ENCODE data around the gene KDR.

KDR gene

DNA sequence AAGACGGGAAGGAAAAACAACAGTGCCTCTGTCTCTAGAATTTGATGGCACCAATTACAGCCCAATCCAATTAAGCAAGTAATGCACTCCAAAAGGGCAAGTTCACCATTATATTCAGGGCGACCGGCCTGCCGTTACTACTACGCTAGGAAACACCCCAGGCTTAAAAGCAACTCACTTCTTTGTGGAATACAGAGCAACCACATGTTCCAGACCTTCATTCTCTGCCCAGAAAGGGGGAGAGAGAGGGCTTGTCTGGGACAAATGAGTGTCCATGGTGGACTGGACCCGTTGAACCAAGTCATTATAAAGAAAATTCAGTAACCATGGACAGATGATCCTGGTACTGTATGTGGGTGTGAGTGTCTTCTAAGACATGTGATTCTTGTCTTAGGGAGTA, 1.6 kb downstream of the KDR start:
- DNase-seq (ENCODE audit: low read depth): no peak

DNA sequence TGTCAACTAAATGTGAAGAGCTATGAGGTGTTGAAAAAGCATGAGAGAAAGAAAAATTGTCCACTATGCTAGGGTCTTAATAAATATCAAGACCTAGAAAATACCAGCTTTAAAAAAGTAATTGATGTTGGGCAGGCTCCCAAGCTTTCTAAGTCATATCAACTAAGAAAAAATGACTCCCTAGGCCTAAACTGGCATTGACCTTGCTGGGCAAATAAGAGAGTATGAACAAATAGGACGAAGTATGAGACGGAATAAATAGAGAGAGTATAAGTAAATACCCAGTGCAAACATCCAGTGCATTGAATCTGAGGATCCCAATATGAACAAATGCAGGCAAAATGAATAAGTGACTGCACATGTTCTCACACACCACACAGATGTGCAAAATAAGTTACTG, 3.2 kb downstream of the KDR start:
- DNase-seq (ENCODE audit: low read depth): no peak

DNA sequence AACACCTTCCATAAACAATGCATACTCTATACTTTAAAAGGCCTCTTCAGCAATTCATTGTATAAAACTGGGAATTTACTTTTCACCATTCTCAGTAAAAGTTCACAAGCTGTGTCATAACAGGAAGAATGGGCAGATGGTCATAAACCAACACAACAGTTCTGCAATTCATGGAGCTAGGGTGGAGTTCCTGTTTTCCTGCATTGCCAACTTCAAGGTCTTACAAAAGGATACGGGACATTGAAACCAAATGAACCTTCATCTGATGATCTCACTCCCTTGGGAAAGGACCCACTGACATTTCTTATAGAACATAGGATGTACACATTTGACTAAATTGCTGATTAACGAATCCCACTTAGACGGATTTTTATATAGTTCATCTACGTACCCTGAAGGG, 4.1 kb downstream of the KDR start:
- DNase-seq (ENCODE audit: low read depth): no peak

DNA sequence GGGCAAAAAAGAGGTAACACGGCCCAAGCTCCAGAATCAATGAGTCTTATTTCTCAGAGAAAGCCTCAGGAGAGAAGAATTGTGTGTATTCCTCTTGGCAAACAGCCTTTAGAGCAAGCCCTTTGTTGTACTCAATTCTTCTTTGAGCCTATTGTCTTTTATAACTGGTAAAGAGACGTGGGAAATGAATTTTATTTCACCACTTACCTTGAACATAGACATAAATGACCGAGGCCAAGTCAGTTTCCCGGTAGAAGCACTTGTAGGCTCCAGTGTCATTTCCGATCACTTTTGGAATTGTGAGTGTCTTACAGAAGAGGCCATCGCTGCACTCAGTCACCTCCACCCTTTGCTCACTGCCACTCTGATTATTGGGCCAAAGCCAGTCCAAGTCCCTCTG, 7.0 kb downstream of the KDR start:
- DNase-seq (ENCODE audit: low read depth): no peak

DNA sequence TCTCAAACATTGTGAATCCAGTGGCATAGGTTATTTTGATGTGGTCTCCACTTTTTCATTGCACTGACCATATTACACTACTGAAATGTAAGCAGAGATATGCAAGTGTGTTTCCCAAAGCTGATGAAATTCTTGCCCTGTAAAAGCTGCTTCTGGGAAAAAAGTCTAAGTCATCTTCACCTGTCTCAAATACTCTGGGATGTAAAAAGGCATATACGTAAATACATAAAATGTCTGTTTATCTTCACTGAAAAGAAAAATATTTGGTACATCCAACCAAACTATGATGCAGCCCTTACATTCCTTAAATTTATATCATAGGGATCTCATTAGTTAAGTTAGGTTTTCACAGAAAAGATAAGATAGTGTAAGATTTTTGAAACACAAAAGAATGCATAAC, 7.9 kb downstream of the KDR start:
- DNase-seq (ENCODE audit: low read depth): no peak

DNA sequence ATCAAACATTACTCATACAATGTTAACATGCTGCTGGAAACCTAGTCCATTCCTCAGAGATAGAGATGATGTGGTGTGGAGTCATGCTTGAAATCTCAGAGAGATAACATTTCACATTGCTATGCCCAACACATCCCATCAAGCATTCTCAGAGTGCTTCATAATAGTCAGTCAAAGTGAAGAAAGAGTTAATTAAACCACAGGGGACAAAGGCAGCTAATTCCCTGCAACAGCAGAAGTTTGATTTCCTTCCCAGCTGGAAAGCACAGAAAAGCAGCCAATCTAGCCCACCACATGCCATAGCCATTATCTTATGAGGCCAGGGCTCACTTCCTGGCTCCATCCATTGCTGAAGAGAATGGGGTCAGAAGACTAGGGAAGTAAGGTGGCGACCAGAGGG, 8.9 kb downstream of the KDR start:
- DNase-seq (ENCODE audit: low read depth): no peak

DNA sequence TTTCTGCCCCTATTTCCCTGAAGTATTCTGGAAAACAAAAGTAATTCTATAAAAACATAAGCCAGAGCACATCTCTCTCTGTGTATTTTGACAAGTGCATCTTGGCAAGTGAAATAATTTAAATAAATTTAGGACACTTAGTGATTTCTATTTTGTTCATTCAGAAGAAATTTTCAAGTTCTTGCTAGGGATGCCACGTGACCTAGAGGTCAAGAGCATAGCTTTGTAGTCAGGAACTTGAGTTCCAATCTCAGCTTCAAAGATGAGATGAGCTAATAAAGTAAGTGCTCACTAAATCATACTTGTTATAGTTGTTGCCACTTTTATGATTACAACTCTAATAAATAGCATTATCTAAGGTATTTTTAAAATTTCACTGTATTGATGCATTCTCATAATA, 13.8 kb downstream of the KDR start:
- no peak for DNase-seq (ENCODE audit: low read depth)

DNA sequence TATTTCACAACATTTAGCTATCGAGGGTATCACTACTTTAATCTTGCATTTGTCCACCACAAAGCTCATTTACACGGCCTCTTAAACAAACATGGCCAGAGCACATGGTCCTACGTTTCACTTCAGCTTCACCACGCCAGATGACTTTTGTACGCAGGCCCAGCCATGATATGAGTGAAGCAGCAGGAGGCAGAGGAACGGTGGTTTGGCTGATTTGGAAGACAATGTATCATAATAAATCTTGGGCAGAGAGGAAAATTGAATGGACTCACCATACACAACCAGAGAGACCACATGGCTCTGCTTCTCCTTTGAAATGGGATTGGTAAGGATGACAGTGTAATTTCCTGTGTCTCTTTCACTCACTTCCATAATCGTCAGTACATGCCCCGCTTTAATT, 15.3 kb downstream of the KDR start:
- no peak for DNase-seq (ENCODE audit: low read depth)

DNA sequence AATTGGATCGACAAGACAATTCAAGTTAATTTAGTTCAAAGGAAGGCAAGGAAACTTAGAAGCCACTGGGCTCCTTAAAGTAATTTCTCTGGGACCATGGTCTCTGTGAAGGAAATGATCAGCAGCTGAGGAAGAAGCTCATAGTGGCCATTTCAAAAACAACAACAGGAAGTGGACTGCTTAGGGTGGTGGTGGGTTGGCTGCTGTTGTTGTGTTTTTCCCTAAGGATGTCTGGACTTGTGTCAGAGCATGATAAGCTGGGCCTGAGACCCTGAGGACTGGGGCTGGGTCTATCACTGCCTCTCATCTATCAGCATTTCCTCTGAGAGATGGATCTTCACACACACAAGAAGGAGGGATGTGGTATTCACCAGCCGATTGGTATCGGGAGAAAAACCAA, 18.3 kb downstream of the KDR start:
- no peak for DNase-seq (ENCODE audit: low read depth)

DNA sequence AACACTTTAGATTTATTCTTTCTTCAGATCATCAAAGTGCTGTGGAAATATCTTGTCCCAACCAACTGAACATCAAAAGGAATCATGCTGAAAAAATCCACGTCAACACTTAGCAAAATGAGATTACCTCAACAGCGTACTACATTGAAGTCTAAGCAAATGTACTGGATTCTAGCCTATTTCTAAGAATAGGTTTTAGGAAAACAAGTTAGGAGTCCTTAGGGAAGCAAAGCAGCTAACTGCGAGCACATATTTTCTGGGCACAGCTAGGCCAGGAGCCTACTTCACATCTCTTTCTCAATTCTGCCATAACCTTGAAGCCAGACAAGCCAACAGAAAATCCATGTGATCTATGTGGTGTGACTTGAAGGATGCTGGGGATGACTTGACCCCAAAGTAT, 22.2 kb downstream of the KDR start:
- DNase-seq (ENCODE audit: low read depth): no peak

DNA sequence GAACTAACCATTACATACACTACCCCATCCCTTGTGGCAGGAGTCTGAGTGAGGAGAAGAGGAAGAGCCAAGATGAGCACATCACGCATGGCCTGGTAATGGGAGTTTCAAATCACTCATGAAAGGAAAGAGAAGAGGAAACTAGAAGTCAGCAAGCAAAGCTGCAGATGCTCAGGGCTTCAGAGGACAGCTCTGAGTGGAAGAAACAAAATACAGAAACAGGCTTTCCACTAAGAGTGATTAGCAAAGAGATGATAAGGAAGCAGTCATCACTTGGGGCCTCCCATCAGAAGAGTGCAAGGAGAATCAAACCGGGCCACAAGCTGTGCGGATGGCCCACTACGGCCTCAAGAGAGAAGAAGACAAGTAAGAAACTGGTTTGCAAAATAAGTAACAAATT, 25.6 kb downstream of the KDR start:
- no peak for DNase-seq (ENCODE audit: low read depth)

DNA sequence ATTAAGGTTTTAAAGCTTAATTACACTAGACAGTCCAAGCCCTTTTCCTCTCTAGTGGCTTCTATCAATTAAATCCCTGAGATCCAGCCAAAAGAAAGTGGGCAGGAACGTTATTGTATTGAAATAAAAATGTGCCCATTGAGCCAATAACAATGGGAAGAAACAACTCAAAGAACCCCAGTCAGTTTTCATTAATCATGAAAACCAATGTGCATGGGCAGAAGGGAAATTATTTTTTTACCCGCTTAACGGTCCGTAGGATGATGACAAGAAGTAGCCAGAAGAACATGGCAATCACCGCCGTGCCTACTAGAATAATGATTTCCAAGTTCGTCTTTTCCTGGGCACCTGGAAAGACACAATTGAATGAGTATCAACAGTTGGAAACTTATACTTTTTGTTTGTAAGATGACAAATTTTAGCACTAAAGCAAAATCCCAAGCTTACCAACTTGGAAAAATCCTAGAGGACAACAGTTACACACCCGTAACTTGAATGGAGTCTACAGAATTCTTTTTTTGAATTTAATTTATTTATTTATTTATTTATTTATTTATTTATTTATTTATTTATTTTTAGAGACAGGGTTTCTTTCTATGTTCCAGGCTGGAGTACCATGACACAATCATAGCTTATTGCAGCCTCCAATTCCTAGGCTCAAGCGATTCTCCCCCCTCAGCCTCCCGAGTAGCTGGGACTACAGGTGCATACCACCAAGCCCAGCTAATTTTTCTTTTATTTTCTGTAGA, 26.8 kb downstream of the KDR start:
- DNase-seq (ENCODE audit: low read depth): no peak

DNA sequence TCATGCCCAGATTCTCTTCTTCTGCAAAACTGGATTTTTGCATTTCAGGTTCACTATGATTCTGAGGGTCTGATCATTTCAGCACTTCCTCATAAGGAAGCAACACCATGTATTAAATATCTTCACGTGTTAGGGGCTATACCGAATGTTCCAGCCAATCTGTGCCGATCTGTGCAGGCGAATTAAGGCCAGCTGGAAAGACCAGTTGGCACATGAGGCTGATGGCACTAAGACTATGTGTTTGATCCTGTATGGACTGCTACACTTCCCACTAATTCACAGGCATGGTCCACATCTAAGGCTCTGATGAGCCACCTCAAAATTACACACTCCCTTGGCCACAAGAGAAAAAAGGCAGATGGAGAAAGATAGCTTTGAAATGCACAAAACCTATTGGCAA, 28.8 kb downstream of the KDR start:
- no peak for DNase-seq (ENCODE audit: low read depth)

DNA sequence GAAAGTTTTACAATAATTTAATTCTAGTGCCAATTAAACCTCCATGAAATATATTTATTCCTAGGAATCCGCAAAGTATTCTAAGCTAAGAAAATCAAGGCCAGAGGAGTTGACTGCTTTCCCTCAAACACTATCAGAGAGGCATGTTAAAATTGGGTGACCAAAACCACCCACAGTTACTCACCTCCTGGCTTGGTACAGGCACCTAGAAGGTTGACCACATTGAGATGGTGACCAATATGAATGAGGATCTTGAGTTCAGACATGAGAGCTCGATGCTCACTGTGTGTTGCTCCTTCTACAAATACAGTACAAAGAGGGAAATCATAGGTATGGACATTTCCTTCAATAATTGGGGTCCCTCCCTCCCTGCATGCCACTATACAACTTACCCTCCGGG, 29.4 kb downstream of the KDR start:
- no peak for DNase-seq (ENCODE audit: low read depth)

DNA sequence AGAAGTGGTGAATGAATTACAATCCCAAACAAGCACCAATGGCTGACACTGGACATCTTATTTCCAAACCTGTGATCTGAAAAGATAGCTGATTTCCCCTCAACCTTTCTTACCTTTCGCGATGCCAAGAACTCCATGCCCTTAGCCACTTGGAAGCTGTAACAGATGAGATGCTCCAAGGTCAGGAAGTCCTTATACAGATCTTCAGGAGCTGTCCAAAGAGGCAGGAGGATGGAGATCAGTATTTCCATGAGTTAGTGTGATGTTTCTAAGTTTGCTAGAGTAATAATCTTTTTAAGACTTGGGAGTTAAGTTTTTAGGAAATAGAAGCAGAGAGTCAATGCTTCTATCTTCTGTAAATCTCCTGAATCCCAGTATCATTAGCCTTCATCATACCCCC, 32.9 kb downstream of the KDR start:
- DNase-seq (ENCODE audit: low read depth): no peak

DNA sequence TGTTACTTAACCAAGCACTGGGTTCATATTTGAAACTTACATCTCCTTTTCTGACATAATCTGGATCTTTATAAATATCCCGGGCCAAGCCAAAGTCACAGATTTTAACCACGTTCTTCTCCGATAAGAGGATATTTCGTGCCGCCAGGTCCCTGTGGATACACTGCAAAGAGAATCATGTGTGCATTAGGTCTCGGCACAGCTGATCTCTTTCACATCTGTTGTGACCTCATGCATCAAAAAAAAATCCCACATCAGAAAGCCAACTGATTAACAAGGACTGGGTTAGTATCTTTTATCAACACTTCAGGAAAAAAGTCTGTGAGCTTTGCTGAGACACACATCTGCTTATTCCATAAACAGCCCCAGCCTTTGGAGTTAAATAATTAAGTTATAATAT, 35.5 kb downstream of the KDR start:
- DNase-seq (ENCODE audit: low read depth): no peak

DNA sequence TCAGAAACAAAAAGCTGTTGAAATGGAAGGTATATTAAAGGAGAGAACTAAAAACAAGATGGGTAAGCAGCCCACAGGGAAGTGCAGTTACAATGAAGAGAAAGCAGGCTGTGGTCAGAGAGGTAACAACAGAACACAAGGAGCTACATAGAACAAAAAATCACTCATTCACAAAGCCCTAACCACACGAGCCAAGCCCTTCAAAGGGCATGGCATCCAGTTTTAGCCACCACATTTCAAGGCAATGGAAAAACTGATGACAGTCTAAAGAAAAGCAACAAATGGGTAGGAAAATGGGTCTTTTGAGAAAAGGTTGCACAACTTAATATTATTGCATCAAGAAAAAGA, 37.5 kb downstream of the KDR start:
- no peak for DNase-seq (ENCODE audit: low read depth)

DNA sequence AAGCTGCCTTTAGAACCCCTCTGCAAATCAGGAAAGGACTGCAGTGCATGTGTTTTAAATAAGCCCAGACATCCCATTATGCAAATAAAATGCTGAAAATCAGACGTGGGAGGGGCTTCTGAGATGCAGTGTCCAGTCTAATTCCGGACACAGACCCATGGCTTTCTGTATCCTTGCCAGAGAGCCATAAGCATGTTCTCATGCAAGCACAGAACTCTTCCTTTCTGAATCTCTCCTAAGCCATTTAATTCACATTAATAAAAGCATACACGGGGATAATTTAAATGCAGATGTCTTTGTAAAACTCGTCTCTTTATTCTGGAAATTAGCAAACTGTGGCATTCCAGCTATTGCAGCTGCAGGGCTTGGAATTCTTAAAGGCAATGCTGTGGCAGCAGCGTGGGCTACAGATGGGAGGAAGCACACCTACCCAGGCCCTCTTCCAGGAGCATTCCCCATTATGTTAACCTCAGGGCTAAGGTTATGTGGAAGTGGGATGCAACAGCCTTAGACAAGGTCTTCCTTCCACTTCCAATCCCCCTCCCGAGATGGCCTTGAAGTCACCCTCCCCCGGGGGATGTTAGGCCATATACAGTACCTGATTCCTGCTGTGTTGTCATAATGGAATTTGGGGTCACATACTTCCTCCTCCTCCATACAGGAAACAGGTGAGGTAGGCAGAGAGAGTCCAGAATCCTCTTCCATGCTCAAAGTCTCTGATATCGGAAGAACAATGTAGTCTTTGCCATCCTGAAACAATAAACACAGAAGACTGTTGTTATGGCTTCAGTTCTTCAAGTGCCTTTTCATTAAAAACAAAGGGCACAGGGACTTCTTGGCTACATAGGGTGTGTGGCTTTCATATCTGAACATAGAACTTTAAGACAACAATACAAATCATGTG, 38.1 kb downstream of the KDR start:
- no peak for DNase-seq (ENCODE audit: low read depth)

DNA sequence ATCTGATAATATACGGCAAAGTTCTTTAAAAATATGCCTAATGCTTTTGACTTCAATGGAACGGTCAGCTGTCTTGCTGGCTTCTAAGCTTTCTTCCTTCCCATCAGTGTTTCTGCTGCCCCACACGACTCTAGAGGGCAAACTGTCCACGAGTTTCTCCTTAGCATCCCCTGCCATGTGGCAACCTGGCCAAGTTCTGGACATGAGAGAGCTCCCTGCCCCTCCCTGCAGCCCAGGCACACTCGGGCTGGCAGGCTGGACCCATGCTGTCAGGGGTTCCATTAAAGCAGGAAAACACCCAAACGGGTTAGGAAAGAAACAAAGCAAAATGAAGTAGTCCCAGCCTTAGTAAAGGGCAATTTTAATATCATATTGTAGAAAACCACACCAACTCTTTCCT, 38.8 kb downstream of the KDR start:
- no peak for DNase-seq (ENCODE audit: low read depth)

DNA sequence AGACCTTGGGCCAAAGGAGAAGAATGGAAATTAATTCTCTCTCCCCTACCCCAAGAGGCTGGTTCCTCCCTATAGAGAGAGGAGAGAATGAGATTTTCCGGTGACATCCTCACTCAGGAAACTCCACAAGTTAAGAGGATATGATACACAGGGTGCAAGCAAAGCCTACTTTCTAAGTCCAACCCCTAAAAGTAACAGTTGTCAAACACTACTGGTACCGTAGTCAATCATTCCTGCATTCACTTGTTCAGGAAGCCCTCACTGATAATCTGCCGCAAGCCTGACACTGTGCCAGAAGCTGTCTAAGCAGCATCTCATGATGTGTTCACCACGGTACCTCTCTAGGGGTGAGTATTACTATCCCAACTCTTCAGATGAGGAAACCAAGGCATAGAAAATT, 41.7 kb downstream of the KDR start:
- DNase-seq (ENCODE audit: low read depth): no peak

DNA sequence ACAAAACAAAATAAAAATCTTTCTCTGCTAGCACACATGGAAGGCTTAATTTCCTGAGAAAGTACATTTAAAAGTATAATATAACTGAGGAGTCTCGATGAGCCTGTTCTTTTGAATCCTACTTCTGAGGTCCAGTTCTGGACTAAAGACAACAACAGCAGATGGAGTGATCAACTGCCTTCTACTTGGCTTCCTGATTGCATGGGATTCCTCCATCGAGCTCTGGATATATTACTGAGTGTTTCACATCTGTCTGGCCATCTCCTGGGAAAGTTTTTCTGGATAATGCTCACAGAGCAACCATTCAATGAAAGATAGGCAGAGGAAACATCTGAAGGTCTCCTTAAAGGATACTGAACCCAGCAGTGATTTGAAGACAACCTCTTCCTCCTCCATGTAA, 42.6 kb downstream of the KDR start:
- DNase-seq (ENCODE audit: low read depth): no peak

DNA sequence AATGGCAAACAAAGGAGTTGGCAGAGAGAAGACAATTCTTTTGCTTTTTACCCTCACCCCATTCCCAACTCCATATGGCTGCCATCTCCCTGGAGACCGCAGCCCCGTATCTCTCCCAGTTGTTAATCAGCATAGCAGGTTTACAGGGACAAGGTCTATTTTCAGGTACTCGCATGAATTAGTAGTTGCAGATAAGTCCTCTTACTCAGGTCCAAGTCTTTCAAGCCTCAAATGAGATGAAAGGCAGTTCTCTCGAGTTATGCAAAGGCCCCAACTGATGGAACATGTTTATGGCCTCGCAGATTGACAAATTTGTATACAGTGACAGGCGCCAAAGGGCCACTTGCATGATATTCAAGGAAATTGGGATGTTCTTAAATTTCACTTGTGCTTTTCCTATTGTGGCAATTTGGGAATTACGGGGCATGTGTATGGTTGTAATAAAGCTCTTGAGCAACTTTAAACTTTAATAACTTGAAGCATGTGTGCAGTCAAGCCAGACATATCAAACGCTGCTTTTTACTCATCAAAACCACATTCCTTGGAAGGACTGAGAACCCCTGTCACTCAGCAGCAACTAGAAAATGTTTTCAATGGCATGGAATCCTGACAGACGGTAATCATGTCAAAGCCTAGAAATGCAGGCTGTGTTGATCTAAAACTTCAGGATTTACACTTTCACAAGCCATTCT, 45.1 kb downstream of the KDR start:
- no peak for DNase-seq (ENCODE audit: low read depth)

DNA sequence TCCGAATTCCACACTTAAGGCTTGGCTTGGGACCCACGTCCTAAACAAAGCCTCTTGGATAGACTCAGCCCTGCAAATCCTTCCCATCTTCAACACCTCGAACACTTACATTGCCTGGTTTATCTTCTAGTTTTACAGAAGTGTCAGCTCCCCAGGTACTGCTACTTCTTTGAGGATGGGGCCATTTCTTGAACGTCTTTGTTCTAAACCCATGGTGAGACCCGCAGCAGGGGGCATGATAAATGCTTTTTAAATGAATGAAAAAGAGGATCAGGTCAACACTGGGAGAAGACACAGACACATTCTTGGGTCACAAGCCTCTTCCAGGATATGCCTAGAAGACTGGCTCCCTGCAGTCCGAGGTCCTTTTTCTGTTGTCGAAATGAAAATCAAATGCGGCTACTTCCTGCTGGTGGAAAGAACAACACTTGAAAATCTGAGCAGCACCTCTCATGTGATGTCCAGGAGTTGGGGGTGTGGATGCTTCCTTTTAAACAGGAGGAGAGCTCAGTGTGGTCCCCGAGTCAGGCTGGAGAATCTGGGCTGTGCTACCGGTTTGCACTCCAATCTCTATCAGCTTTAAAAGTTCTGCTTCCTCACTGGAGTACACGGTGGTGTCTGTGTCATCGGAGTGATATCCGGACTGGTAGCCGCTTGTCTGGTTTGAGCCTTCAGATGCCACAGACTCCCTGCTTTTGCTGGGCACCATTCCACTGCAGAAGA, 45.8 kb downstream of the KDR start:
- no peak for DNase-seq (ENCODE audit: low read depth)

All from activated T-cell treated with anti-CD3 and anti-CD28 coated beads for 1 hour (primary cell).